CD4-positive, alpha-beta T cell (primary cell): ENCODE results near the gene FAM83F. TPM values are rescaled to one million over a fixed set of nuclear protein-coding genes. Genes with fewer than 3 reads are reported as not detected.

ENCODE experiments used
- ATAC-seq: fragments of 200-7000 bp; cut with Tn5 transposase; one replicate; pipeline ENCODE4 v1.10.0; 2022; ENCODE audit warnings: mild to moderate bottlenecking; ENCODE audit not compliant: poor library complexity
- CTCF ChIA-PET: fragments of 350-600 bp; sonication (Branson Sonifier 250); formaldehyde crosslinking; loops from one replicate; lab custom pipeline; 2021; ENCODE audit warnings: antibody characterized with exemption, inconsistent platforms; lab: Charles Lee
- POLR2A ChIA-PET: fragments of 350-600 bp; sonication (Branson Sonifier 250); formaldehyde crosslinking; loops from one replicate; lab custom pipeline; 2021; ENCODE audit warnings: antibody characterized with exemption, inconsistent platforms; lab: Charles Lee
- DNase-seq, 14 experiments: peaks; one replicate each; pipeline ENCODE4 v3.0.0-alpha.2; 2013 to 2020; ENCODE audit warnings: mixed read lengths in 2 of 14
- H3K27ac ChIP-seq, 2 donors: one replicate each; pipeline versions ENCODE4 v1.5.1 to v1.7.0; 2013; ENCODE audit warnings: low read length in 2 of 2, low read depth in 1 of 2, mild to moderate bottlenecking in 1 of 2
- H3K27me3 ChIP-seq, 2 experiments: 1 replicate in 1 of 2; 2 replicates in 1 of 2; pipeline versions ENCODE4 v1.6.1 to v1.7.0; 2013; ENCODE audit warnings: low read length in 2 of 2, control low read depth in 1 of 2, mild to moderate bottlenecking in 1 of 2, moderate library complexity in 1 of 2; ENCODE audit not compliant: insufficient read depth in 2 of 2, control insufficient read depth in 1 of 2
- H3K36me3 ChIP-seq: one replicate; pipeline ENCODE4 v1.6.1; 2013; ENCODE audit warnings: low read length, control low read depth; ENCODE audit not compliant: insufficient read depth
- H3K4me1 ChIP-seq: one replicate; pipeline ENCODE4 v1.6.1; 2013; ENCODE audit warnings: low read length, control low read depth; ENCODE audit not compliant: insufficient read depth
- H3K4me3 ChIP-seq: one replicate; pipeline ENCODE4 v1.5.1; 2013; ENCODE audit warnings: mild to moderate bottlenecking, low read length, moderate library complexity
- H3K9me3 ChIP-seq, 2 experiments: 1 replicate in 1 of 2; 2 replicates in 1 of 2; pipeline versions ENCODE4 v1.6.1 to v1.7.0; 2013; ENCODE audit warnings: low read length in 2 of 2, mild to moderate bottlenecking in 2 of 2, control low read depth in 1 of 2, moderate library complexity in 1 of 2; ENCODE audit not compliant: control insufficient read depth in 1 of 2, insufficient read depth in 1 of 2
- H3K27ac Mint-ChIP-seq: one replicate; pipeline ENCODE4 v1.8.0; 2020; ENCODE audit warnings: mixed read lengths
- H3K27me3 Mint-ChIP-seq: one replicate; pipeline ENCODE4 v1.8.0; 2021; ENCODE audit warnings: mixed read lengths
- H3K36me3 Mint-ChIP-seq: one replicate; pipeline ENCODE4 v1.8.0; 2021; ENCODE audit warnings: low read depth, mixed read lengths
- H3K4me1 Mint-ChIP-seq: one replicate; pipeline ENCODE4 v1.8.0; 2021; ENCODE audit warnings: low read depth, mixed read lengths
- H3K4me3 Mint-ChIP-seq: one replicate; pipeline ENCODE4 v1.8.0; 2020; ENCODE audit warnings: mild to moderate bottlenecking, mixed read lengths
- H3K9me3 Mint-ChIP-seq: one replicate; pipeline ENCODE4 v1.8.0; 2020; ENCODE audit warnings: mixed read lengths
- intact Hi-C, 2 experiments: fragments of 100-400 bp; cut with DNase I in 1 of 2; cut with micrococcal nuclease in 1 of 2; formaldehyde crosslinking; loops; one replicate each; pipeline versions ENCODE4 v1.15.1 to v1.9.0; 2023 to 2025; cut with DNase I, micrococcal nuclease
- total RNA-seq, 174 experiments: library from RNA in 2 of 174; stranded (reverse) in 2 of 174; gene quantifications; one replicate each; pipeline ENCODE4 v1.2.3 and lab custom pipeline; 2021 to 2026
- TF ChIP-seq, protein P1 (sequence below): fragments of 200-600 bp; IDR thresholded peaks from one replicate; pipeline ENCODE4 v1.8.0; 2022; ENCODE audit warnings: antibody characterized with exemption, mild to moderate bottlenecking

FAM83F gene
- total RNA-seq, 2 experiments from 2014 or later: 5.2 to 6.8 TPM

DNA sequence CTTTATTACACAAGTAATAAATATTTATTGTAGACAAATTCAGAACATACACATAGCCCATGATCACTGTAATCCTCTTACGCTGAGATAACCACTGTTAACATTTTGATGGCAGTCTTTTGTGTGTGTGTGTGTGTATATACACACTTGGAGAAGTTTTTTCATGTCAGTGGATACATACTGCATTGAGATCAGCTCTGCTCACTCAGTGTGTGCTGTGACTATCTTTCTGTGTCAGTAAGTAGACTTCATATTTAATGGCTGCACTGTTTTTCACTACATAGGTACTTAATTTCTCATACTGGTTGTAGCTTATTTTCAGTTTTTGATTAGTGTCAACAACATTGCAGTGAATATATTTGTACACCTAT lies 82.9 kb downstream of the FAM83F start:
- no peak overlapping the region for H3K4me3 Mint-ChIP-seq
- intact Hi-C loops: no loop called here

DNA sequence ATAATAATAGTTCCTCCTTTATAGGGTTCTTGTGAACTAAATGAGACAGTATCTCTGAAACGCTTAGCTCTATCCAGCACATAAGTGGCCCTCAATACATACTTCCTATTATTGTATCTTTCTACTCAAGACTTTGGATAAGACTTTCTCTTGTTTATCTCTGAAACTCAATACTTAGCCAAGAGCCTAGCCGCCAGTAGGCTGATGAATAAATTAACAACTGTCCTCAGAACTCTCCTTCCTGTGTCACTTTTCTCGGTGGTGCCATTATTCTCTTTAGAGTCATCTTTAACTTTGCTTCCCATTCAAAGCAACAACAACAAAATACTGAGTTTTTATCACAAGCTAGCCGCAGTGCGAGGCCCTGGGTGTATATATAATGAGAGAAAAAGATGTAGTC lies 86.9 kb downstream of the FAM83F start:
- Mint-ChIP-seq H3K27ac (no peak overlapping the region), H3K4me3 (no peak overlapping the region), H3K9me3 (no peaks in the 10 kb centered on the region), H3K36me3 (no peaks in the 10 kb centered on the region), H3K4me1 (peaks cover 22% of the 10 kb centered on the region), H3K27me3 (no peaks in the 10 kb centered on the region)
- H3K4me3 ChIP-seq: no peak overlapping the region
- intact Hi-C loops: no loop called here
- peaks cover 49% of the 10 kb centered on the region for H3K4me1 ChIP-seq
- TF ChIP-seq, protein P1, sequence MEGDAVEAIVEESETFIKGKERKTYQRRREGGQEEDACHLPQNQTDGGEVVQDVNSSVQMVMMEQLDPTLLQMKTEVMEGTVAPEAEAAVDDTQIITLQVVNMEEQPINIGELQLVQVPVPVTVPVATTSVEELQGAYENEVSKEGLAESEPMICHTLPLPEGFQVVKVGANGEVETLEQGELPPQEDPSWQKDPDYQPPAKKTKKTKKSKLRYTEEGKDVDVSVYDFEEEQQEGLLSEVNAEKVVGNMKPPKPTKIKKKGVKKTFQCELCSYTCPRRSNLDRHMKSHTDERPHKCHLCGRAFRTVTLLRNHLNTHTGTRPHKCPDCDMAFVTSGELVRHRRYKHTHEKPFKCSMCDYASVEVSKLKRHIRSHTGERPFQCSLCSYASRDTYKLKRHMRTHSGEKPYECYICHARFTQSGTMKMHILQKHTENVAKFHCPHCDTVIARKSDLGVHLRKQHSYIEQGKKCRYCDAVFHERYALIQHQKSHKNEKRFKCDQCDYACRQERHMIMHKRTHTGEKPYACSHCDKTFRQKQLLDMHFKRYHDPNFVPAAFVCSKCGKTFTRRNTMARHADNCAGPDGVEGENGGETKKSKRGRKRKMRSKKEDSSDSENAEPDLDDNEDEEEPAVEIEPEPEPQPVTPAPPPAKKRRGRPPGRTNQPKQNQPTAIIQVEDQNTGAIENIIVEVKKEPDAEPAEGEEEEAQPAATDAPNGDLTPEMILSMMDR: no peak
- DNase-seq: no peak
- H3K27ac ChIP-seq: no peak overlapping the region
- ATAC-seq: no peak
- POLR2A ChIA-PET: no interaction called here
- H3K36me3 ChIP-seq: no peaks in the 10 kb centered on the region
- no peaks in the 10 kb centered on the region for H3K27me3 ChIP-seq
- CTCF ChIA-PET: no interaction called here
- no peaks in the 10 kb centered on the region for H3K9me3 ChIP-seq

More for the DNA sequence above, 82.9 kb downstream of the FAM83F start:
- ChIA-PET POLR2A (interaction anchor here (1.0 to 1.3 kb wide), 2 partner anchors 11 to 100 kb away, joined by 3 read pairs; partner anchors contain the start of gene TNRC6B), CTCF (no interaction called here)
- Histone ChIP-seq H3K9me3 (no peaks in the 10 kb centered on the region), H3K4me3 (no peak overlapping the region), H3K27me3 (no peaks in the 10 kb centered on the region), H3K4me1 (peaks cover 54% of the 10 kb centered on the region), H3K36me3 (no peaks in the 10 kb centered on the region), H3K27ac (no peak overlapping the region)
- DNase-seq (no peak), ATAC-seq (no peak)
- Mint-ChIP-seq H3K4me1 (peaks cover 53% of the 10 kb centered on the region), H3K9me3 (no peaks in the 10 kb centered on the region), H3K27ac (no peak overlapping the region), H3K27me3 (no peaks in the 10 kb centered on the region), H3K36me3 (no peaks in the 10 kb centered on the region)
- TF ChIP-seq, protein P1: no peak

DNA sequence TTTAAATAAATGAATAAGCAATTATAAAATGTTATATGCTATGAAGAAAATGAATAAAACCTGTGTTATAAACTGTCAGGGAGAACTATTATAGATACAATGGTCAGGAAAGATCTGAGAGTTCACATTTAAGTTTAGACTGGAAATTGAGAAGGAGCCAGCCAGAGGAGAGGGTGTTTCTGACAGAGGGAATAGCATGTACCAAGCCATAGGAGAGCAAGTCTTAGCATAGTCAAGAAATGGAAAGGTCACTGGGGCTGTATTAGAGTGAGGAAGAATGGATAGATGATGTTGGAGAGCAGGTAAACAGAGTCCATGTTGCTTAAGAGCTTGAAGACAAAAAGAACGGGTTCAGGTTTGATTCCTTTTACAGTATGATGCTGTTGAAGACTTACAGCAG lies 87.4 kb downstream of the FAM83F start:
- no peaks in the 10 kb centered on the region for H3K36me3 Mint-ChIP-seq
- no peak overlapping the region for H3K4me3 Mint-ChIP-seq
- Histone ChIP-seq H3K27me3 (no peaks in the 10 kb centered on the region), H3K27ac (no peak overlapping the region), H3K36me3 (no peaks in the 10 kb centered on the region), H3K4me1 (peaks cover 44% of the 10 kb centered on the region), H3K4me3 (no peak overlapping the region), H3K9me3 (no peaks in the 10 kb centered on the region)
- DNase-seq (no peak), ATAC-seq (no peak)
- H3K27me3 Mint-ChIP-seq: no peaks in the 10 kb centered on the region
- no peaks in the 10 kb centered on the region for H3K9me3 Mint-ChIP-seq
- no peak overlapping the region for H3K27ac Mint-ChIP-seq
- H3K4me1 Mint-ChIP-seq: peaks cover 17% of the 10 kb centered on the region
- CTCF ChIA-PET: no interaction called here
- POLR2A ChIA-PET: no interaction called here
- TF ChIP-seq, protein P1: no peak
- intact Hi-C loops: no loop called here
